CD1c-positive myeloid dendritic cell (primary cell): ENCODE measurements around the gene ASB2.
A peak's percentile ranks its signal among the peaks of the same experiment; 100 is the strongest.

ENCODE experiments used
- DNase-seq: peaks from one replicate; pipeline ENCODE4 v3.0.0-alpha.2; 2016; ENCODE audit errors: extremely low spot score

The ASB2 gene

DNA sequence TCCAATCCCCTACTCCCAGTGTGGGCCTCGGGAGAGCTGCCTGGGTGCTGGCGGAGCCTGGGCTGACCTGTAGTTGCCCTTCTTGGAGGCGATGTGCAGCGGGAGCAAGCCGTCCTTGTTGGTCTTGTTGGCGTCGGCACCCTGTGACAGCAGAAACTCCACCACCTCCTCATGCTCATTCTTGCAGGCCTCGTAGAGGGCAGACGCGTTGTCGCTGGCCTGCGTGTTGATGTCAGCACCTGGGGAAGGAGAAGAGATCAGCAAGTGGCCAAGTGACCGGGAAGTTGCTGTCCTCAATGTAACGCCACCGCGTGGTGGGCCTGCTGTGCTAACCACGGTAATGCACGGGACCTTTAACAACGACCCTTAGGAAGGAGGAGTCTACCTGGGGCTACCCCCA, 29.1 kb downstream of the ASB2 start:
- DNase-seq, result no peak

DNA sequence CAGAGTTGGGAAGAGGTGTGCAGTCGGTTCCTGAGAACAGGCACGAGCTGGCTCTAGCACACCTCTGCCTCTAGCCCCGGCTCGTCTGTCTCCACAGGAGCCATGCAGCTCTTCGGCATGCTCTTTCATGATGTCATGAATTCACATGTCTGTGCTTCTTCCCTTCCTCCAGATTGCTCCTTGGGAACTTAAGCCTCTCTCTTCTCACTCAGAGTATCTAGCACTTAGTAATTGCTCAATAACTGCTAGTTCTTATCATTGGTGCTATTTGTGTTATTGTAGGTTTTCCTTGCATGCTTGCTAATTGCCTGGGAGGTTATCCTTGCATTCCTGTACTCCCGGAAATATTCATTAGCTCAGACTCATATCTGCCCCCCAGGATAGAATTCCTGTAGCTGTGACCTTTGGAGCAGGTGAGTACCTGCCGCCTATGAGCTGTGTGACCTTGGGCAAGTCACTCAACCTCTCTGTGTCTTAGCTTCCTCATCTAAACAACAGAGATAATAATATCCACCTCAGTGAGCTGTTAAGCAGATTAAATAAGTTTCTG, 29.8 kb downstream of the ASB2 start:
- no peak for DNase-seq

DNA sequence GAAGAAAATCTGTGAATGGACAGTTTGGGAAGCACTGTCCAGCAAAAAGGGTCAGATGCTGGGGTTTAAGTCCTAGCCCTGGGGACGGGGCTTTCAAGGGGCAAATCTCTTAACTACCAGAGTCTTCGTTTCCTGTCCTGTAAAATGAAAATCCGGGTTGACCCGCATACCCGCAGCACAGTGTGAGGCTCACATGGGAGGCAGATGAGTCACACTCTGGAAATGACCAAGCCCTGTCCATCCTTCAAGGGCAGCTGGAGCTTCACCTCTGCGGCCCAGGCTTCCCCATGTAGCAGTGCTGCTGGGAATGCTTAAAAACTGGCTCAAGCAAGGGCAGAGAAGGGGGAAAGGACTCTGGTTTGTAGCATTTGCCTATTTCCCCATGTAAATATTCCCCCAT, 30.3 kb downstream of the ASB2 start:
- no peak for DNase-seq

DNA sequence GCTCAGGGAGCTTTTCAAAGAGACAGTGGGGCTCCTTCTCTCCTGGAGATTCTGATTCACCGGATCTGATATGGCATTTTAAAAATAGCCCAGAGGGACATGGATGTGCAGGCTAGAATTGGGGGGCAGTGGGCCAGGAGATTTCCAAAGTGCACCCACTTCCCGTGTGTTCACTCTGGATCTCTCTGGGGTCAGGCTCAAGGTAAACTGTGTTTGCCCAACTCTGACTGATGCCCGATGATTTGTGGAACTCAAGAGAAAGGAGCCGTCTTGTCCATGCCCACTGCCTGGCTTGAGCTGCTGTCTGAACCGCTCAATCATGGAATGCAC, 31.3 kb downstream of the ASB2 start:
- DNase-seq, result no peak

DNA sequence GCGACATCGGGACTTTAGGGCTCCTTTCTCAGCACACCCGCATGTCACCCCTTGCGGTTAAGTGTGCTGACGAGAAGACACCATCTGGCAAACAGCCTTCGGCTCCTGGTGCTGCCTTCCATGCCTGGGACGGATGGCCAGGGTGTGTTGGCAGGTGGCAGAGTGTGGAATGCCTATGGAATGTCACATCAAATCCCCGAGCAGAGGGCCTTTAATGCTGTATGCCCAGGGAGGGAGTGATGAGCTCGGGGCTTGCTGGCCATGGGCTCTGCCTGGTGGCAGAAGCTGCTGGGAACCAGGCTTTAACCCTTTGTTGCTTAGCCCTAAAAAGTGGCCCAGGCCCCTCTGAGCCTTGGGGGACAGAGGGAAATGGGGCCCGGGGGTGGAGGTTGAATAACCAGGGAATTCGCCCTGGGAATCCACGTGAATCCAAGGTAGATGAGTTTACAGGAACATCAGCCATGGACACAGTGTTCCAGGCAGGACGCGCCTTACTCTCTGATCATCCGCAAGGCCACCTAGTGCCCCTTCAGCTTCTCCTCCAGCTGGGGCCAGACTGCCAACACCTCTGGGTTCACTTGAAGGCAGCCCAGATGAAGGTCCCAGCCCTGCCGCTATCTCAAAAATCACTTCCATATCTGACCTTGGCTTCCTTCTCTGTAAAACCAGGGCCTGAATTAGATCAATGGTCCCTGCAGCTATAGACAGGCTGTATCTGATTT, 31.9 kb downstream of the ASB2 start:
- DNase-seq, result no peak

DNA sequence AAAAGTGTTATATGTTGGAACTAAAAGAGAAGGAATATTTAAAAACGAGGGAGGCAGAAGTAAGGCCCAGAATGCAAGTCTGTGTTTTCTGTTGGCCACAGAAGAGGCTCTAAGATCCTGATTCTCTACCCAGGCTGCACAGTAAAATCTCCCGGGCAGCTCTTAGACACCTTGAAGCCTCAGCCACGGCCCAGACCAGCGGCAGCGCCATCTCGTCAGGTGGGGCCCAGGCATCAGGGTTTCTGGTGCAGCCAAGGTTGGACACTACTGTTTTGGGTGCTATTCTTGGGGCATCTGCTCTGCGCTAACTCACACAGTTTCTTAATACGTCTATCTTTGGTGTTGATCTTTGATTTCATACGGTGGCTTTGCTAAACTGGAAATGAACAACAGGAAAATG, 32.4 kb downstream of the ASB2 start:
- no peak for DNase-seq

DNA sequence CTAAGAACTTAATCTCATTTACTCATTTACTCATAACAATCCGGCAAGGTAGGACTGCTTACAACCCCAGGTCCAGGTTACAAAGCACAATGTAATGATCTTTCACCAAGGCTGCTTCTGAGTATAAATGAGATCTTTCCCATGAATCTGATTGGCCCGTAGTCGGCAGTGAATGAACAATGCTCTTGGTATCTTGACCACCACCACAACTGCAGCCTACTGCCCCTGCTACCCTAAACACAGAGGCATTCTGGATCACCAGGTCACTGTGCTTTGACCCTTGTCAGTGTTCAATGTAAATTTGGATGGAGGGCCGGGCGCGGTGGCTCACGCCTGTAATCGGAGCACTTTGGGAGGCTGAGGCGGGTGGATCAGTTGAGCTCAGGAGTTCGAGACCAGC, 33.3 kb downstream of the ASB2 start:
- DNase-seq, result no peak

DNA sequence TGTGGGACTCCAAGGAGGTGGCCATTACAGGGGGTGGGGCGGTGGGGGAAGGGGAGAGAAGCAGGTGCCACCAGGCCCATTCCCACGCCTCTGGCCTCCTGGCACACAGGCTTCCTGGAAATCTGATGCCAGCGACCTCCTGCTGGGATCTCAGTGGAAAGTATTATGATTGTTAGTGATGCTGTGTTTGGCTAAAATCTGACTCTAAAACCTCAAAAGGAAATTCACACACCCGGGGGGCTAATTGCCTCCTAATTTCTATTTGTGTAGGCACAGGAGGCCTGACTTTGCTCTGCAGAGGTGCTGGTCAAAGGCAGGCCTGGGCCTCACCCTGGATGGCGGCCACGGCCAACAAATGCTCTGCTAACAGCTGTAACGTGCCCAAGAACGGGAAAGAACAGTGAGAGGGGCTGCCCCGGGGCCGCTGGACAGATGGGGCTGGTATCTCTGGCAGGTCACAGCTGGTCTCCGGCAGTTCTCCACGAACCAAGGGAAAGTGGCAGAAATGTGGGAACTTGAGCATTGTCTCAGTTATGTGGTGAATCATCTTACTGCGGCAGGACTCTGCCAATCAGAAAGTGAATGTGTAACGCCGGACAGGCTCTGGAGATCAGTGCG, 35.0 kb downstream of the ASB2 start:
- DNase-seq, result peak; percentile 20

DNA sequence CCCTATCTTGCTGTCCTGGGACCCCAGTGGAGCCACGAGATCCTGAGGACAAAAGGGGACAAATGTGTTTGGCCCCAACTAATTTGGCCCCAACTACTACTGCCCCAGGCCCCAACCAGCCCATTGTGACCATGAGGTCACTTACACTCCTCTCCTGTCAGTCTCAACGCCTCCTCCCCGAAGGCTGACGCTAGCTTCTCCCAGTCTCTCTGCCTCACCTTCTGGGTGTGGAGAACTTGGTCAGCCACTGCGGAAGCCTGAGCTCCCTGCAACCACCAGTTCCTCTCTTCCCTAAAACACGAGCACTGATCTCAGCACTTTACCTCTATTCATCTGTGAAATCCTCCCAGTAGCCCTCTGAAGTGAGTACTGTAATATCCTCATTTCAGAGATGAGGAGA, 35.9 kb downstream of the ASB2 start:
- peak; percentile 63 for DNase-seq

DNA sequence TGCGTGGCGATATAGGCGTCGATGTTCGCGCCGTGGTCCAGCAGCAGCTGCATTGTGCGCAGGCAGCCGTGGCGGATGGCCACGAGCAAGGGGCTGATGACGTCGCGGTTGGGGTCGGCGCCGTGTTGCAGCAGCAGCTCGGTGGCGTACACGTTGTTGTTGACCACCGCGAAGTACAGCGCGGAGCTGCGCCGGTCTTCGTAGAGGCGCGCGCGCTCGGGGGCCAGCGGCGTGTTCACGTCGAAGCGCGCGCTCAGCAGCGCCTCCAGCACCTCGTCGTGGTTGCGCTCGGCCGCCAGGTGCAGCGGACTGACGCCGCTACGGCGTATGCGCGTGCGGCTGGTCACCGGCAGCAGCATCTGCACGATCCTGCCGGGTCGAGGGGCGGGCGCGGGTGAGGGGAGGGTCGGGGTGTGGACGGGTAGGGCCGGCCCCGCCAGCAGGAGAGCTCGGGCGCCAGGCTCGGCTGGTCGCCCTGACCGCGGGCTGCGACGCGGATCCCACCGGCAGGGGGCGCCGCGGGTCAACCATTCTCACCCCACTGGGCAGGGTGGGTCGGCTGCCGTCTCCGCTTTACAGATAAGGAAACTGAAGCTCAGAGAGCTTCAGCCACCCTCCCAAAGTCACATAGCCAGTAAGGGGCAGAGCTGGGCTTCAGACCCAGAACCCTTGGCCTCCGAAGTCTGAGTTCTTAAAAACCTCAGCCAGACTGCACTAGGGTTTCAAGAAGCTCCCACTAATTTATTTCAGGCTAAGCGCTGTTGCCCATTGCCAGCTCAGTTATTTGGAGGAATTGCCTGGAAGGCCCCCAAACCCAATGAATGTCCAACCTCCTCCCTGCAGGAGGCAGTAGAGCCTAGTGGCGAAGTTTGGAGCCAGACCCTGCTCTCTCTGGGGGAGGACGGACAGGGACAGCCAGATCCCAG, 36.8 kb downstream of the ASB2 start:
- DNase-seq, result peak; percentile 89

DNA sequence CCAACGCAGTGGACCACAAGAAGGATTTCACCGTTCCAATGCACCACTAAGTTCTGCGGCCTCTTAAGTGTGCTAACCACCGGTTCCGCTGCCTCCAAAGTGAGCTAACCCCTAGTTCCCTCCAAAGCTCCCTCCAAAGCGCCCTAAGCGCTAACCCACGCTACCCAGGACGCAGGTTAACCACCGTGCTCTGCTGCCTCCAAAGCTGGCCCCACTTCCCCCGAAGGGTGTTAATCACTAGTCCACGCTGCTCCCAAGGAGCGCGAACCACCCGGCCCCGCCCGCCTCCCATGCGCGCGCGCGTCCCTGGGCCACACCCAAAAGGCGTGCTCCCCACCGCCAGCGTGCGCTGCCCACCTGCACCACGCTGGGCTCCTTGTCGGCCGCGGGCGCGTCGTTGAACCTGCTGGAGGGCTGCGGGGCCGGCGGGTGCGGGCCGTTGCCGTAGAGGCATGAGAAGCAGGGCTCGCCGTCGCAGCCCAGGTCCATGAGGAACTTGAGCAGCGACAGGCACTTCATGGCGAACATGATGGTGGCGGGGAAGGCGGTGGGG, 37.5 kb downstream of the ASB2 start:
- no peak for DNase-seq

DNA sequence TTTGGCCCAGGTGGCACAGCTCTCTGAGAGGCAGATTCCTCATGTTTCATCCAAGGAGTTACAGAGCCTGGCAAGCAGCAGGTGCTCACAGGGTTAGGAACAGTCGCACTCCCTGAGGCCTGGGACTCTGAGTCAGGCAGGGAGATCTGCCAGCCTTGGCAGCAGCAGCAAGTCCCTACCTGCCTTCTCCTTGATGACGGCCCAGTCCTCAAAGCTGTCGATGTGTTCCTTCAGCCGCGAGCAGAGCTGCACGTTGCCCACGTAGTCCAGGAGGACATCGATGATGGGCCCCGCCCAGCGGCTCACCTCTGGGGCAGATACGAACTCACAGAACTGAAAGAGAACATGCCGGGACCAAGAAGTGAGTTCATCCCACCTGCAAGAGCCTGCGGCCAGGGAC, 38.9 kb downstream of the ASB2 start:
- DNase-seq, result no peak

DNA sequence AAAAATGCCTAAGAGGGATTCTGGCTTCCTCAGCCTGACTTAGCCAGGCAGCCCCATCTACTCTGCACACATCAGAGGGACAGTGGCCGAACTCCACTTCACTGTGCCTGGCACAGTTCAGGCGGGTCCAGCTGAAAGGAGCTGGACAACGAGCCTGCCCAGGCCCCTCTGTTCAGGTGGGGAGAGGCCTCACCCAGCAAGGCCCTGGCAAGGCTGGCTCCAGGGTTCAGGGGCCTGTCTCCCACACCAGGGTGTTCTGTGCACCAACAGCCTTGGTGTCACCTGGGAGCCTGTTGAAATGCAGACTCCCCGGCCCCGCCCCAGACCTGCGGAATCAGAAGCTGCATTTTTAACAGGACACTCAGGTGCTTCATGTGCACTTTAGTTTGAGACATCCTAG, 39.4 kb downstream of the ASB2 start:
- DNase-seq, result no peak

DNA sequence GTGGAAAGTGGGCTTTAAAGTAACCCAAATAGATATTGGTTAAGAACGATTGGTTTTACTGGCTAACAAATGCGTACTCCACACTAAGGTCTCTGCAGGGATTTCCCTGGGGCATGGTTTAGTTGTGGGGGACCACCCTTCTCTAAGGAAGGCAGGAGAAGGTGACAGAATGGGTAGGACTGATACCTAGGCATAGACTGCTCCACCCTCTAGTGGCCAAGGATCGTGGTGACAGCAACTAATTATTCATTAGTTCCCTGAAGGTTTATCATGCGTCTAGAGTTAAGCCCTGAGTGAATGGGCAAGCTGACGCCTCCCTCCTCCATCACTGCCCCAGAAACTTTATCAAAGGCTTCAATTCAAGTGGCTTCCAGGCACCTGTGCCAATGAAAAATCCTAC, 40.1 kb downstream of the ASB2 start:
- no peak for DNase-seq

DNA sequence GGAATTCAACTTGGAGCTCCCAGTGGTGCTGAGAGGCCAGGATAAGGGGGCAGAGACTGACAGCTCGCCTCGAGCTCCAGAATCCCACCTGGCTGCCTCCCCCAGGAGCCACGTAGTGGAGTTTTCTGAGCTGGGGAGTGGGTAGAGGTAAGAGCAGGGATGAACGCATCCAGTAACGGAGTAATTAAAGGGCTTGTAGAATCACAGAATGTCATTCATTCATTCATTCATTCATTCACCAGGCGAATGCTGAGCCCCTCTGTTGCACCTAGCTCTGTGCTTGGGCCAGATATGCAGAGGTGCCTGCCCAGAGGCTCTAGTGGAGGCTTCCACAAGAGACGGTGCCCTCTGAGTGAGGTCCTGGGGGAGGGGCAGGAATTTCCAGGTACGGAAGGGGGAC, 41.2 kb downstream of the ASB2 start:
- DNase-seq, result no peak

DNA sequence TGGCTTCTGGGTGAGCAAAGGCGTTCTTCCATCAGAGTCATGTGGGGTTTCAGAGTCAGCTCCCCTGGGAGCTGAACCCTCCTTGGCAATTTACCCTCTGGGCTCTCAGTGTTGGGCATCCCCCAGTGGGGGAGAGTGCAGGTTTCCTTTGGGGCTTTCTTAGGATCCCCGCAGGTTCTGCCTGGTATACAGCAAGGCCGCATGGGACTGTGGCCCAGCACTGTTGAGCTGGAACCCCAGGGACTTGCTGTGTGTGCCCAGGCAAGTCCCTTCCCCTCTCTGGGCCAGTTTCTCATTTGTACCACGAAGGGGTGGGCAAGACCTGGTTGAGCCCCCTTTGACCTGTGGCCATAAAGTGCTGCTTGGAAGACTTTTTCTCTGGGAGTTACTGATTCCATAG, 43.7 kb downstream of the ASB2 start:
- DNase-seq, result no peak

DNA sequence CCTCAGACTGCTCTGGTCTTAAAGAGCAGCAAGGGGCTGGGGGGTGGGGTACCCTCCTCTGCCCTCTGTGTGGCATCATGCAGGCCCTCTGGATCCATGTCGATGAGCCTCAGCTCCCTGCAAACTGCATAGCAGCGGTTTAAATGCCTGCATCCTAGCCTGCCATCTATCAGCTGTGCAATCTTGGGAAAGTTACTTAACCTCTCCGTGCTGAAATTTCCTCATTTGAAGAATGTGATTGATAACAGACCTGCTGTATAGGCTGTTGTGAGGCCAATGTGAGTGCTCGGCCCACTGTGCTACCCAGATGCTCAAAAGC, 45.4 kb downstream of the ASB2 start:
- no peak for DNase-seq

DNA sequence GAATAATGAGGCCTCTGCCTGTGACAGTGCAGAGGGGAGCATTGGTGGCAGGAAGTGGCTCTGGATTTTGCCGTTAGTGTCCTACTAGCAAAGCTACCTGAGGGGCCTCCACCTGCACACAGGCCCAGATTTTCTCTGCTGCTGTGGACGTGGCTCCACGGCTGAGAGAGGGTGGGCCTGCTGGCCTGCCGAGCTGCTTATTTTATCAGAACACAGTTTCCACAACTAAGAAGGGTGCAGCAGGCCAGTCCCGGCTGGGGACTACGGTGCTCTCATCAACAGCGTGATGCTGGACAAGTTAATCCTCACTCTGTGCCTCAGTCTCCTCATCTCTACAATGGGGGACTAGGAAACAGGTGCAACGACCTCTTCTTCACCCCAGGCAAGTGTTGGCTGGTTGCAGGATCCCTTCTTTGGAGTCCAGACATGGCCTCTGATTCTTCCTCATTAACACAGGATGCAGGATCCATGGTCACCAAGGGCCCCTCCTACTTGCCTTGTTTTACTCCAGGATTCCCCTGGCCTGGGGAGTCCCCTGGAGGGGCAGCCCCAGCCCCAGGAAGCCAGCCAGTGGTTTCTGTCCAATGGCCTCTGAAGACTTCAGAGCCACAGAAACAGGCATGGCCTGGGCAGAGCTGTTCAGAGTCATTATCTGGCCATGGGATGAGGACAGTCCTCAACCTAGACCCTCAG, 45.9 kb downstream of the ASB2 start:
- no peak for DNase-seq

DNA sequence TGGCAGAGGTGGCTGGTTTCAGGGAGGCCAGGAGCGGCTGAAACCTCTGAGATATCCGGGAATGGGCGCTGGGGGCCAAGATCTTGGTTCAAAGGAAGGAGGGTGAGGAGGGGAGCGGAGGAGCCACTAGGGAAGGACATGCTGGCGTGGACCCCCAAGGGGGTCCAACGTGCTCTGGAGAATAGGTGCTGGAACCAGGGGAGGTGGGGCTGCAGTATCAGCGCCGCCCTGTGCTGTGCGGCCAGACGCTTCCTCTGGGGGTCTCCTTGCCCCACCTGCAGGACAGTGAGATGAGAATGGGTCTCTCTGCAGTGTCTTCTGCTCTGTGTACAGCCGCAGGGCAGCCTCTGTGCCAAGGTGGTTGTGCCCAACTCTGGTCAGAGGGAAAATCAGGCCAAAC, 46.7 kb downstream of the ASB2 start:
- DNase-seq, result no peak

DNA sequence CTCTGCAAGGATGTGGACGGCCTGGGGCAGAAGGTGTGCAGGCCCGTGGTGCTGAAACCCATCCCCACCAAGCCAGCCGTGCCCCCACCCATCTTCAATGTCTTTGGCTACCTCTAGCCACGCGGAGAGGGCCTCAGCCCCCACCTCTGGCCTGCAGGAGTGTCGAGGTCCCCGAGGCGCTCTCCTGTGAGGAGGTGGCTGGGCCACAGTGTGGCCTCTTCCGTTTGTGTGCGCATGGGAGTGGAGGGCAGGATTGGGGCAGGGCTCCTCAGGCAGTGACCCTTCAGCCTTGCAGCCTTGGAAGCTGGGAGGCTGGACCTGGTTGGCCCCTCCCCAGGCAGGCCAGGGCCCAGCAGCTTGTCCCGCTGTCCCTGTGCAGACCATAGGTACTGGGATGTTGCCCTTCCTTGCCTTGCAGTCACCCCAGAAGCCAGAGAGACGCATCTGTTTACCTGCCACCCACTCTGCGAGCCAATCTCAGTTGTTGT, 47.3 kb downstream of the ASB2 start:
- no peak for DNase-seq

DNA sequence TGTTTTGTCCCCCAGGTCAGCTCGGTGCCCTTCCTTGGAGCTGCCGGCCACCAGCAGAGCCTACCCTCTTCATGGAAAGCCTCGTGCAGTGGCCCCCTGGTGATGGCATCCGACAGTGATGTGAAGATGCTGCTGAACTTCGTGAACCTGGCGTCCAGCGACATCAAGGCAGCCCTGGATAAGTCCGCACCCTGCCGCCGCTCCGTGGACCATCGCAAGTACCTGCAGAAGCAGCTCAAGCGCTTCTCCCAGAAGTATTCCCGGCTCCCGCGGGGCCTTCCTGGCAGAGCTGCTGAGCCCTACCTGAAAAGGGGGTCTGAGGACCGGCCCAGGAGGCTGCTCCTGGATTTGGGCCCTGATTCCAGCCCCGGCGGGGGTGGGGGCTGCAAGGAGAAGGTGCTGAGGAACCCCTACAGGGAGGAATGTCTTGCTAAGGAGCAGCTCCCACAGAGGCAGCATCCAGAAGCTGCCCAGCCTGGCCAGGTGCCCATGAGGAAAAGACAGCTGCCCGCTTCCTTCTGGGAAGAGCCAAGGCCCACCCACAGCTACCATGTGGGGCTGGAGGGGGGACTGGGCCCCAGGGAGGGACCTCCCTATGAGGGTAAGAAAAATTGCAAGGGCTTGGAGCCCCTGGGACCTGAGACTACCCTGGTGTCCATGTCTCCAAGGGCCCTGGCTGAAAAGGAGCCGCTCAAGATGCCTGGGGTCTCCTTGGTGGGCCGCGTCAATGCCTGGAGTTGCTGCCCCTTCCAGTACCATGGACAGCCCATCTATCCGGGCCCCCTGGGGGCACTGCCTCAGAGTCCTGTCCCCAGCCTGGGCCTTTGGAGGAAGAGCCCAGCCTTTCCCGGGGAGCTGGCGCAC, 48.0 kb downstream of the ASB2 start:
- no peak for DNase-seq
